NAMALWA (cell line): Measurements from ENCODE around the gene CYFIP2.

Source experiments
- DNase-seq: peaks from one replicate; pipeline ENCODE4 v3.0.0-alpha.2; 2015; ENCODE audit warnings: low spot score

Gene CYFIP2

DNA sequence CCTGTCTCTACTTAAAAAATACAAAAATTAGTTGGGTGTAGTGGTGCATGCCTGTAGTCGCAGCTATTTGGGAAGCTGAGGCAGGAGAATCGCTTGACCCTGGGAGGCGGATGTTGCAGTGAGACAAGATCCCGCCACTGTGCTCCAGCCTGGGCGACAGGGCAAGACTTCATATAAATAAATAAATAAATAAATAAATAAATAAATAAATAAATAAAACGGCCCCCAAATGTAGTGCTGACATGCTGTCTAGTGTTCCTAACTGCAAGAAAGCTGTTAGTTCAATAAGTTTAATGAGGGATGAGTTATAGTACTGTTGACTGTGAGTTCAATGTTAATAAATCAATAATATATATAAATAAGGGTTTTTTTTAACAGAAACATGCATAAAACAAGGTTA lies 7.5 kb upstream of the CYFIP2 start:
- no peak for DNase-seq

DNA sequence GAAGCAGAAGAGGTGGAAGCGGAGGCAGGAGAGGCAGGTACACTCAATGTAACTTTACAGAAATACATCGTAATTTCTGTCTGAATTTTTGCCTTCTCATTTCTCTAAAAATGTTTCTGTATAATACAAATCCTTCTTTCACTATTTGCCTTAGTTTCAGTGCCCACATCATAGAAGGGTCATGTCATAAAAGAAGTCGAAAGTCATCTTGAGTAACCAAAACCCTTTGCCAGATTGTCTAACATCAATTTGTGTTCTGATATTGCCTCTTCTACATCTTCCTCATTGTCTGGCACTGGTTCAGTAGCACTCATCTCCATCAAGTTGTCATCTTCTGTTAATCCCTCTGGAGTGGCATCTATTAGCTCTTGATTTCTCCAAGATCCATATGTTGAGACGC lies 6.2 kb upstream of the CYFIP2 start:
- no peak for DNase-seq

DNA sequence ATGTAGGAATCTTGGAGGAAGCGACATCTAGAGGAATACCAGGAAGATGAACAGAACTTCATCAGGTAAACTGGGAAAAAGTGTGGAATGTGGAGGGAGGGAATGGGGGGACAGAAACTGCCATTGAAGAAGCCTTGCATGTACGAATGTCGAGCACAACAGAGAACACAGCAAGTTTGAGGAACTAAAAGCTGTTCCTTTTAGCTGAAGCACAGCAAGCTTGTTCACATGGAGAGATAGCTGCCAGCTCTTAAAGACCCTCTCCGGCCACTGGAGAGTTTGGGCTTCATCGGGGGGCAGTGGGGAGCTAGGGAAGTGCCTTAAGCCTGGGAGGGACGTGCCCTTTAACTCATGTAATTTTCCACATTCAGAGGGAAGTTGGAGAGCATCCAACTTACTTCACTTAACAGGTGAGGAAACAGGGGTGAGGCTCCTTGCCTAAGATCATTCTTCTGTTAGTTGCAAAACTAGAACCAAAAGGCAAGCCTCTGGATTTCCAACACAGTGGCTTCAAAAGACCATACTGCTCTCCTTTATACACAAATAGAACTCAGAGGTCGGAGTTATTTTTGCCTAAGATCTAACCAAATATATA lies 2.3 kb upstream of the CYFIP2 start:
- DNase-seq = peak; percentile 51

DNA sequence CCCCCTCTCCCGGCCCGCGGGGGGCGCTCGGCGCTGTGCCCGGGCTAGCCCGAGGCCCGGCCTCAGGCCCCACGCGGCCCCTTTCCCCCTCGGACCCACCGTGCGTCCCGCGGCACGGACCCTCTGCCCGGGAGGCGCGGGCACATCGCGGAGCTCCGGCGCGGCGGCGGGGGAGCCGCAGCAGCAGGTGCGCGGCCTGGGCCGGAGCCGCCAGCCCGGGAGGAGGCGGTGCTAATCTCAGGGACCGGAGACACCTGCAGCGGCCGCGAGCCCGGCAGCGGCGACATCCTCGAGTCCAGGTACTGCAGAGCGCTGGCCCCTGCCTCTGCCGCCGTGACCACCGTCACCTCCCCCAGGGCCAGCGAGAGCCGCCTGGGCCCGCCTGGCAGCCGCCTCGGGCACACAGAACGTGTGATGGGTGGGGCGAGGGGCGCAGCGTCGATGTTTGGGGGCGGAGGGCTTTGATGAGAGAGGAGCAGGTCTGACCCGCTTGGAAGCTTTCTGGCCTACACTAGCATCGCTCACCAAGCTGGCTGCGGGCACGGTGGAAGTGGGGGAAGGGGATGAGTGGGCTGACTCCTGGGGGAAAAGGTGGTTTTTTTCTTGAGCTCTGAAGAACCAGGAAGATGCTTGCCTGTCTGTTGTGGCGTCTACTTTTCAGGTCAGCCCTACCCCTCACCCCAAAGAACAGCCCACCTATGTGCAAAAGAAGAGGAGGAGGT lies 524 bp downstream of the CYFIP2 start:
- peak; percentile 73 for DNase-seq

DNA sequence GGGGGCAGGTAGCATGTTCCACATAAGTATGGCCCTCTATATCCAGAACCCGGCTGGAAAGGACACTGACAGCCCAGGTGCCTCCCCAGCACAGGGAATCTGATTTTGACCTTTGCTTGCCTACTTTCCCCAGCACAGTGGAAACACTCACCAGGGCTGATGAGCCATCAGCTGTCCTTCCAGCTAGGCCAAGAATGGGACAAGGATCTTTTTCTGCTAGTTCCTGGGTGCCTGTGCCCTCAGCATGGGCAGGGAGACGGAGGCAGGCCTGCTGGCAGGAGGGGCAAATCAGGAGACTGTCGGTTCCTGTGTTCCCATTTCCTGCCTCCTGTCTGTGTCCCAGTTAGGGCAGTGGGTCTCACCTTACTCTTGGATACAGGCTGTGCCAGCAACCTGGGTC lies 1.1 kb downstream of the CYFIP2 start:
- peak; percentile 34 for DNase-seq

DNA sequence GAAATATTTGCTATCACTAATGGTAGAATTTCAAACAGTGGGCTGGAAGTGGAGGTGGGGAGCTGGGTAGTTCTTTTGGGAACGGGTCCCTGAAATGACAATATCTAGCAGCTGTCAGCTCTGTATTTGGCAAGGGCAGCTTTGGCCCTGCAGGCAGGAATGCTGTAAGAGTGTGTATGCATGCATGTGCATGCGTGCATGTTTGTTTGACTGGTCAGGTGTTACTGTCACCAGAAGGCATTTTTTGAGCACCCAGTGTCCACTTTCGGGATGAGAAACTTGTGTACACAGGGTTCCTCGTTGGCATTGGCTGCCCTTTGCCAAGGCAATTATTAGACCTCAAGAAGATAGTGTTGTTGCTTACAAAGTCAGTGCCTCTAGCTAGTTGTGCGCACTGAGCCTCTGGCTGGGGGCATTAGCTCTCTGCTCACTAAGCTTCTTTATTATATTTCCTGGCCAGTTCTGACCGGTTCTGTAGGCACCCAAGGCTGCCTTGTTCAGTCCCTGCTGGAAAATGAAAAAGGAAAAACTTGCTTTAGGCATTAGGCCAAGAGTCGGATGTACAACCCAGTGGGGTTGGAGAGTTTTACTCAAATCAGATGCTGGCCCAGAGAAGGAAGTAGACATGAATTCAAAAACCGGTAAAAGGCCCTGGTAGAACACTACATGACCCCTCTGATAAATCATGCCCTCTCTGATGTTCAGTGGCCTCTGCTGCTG lies 2.0 kb downstream of the CYFIP2 start:
- peak; percentile 60 for DNase-seq

DNA sequence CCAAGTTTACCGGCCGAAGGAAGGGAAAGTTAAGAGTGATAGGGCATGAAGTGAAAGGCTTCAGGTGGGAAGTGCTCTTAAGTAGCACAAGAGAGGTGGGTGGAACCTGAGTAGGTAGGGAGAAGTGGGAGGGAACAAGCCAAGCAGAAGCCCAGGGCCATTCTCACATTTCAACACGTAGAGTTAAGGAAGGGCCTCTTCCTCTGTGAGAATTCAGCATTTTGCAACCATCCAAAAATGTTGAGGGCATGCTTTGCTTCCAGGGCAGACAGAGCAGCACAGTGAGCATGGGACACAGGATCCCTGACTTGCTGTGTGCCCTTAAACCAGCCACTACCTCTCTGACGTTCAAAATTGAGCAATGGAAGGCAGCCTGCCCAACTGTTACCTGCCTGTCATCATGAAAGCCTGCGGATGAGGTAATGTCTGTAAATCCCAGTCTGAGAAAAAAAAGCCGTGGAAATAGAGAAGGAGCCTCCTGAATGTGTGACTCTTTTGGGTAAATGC lies 3.3 kb downstream of the CYFIP2 start:
- peak; percentile 34 for DNase-seq

DNA sequence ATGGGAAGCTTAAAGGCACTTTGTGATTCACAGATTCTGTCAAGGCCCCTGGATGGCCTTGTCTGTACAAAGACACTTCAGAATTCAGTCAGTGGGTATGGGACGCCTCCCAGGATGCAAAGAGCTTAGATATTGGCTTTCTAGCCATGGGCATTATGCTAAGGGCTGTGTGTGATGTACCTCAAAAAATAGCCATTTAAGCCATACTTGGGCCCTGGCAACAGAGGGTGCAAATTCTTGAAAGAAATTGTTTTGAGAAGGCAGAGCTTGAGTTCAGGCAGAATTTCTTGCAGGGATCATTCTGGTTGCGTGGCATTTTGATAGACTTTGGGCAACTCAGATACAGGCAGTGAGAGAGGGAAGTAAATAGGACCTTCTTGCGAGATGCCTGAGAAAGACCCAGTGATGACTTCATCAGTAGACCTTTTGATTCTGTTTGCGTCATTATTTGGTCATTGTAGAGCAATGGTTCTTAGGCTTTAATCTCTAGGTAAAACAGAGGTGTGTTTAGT lies 3.9 kb downstream of the CYFIP2 start:
- peak; percentile 44 for DNase-seq

DNA sequence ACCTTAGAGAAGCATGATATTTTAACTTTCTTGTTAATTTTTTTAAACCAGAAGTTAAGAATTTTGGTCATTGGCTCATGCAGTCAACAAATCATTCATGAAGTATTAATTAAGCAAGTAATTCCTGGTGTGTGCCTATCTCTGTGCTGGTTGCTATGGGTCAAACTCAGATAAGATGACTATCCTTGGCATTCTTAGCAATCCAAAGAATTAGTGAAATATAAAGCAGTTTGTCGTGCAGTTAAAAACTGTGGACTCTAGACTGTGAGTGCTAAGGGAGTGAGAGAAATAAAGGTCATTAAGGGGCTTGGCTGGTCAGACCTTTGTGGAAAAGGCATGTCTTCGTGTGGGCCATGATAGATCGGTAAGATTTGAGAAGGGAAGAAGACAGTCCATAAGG lies 4.8 kb downstream of the CYFIP2 start:
- DNase-seq = peak; percentile 43

DNA sequence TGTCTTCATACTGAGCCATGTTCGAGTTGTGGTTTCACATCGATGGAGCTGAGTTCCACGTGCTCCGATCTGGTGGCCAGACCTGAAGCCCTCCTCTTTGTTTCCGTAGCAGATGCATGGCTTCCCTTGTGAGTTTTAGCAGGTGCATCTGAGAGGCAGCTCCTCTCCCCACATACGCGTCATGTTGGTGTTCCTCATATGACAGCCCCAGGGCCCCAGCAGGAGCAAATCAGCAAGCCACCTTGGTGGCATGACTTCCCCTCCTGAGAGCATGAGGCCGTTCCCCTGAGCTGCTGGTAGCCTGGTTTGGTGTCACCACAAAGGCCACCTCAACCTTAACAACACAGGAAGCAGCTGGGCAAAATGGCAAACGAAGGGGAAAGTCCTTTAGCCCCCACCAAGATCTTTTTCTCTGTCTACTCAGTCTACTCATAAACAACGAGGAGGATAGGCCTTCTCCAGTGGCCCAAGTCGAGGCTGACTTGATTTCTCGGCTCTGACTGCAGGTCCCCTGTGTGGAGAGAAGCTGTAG lies 5.9 kb downstream of the CYFIP2 start:
- peak; percentile 100 for DNase-seq

DNA sequence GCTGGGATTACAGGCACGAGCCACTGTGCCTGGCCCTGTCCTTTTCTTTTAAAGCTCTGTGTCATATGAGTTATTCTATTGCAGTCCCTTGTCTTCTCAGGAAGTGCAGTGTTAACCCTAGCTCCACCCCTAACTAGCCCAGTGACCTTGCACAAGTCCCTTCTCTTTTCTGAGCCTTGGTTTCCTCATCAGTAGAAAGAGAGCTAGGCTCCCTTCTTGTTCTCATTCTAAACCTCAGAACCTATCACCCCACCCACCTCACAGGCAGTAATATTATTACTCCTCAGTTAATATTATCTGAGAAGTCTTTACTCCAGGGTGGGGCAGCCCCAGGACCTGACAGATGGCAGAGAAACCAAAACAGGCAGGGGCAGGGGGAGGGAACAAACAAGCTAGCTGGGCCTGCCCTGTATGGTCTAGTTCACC lies 7.2 kb downstream of the CYFIP2 start:
- peak; percentile 88 for DNase-seq

DNA sequence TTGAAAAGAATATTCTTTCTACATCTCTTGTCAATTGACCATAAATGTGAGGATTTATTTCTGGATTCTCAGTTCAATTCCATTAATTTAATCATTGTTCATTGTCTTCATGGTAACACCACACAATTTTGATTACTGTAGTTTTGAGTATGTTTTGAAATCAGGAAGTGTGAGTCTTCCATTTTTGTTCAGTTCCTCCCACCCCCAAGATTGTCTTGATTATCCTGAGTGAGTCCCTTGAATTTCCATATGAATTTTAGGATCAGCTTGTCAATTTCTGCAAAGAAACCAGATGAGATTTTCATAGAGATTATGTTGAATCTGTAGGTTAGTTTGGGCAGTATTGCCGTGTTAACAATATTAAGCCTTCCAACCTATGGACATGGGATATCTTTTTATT lies 9.5 kb downstream of the CYFIP2 start:
- DNase-seq = no peak

DNA sequence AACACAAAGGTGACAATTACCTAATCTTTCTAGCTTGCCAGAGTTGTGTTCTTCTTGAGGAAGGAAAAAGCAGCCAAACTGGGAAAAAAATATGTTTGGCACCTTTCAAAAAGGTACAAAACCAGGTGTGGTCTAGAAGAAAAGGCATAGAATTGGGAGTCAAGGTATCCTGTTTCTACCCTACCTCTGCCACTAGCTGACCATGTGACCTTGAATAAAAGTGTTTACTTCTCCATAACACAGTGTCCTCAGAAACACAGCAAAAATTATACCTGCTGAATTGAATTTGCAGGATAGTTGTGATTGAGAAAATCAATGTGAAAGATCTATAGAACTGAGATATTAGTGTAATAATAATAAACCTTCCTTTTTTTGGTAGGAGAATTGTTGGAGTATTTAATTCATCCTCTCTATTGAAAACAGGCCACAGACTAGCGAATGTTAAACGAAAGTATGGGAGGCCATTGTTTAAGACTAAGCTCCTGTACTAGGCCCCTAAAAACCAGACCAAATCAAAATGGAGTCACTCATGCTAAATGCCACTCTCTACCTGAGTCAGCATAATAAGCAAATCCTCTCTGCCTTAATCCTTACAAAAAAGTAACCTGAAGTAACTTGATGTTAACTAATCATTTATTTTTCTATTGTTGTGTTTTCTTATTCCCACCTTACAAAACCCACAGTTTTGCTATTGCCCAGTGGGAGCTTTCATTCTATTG lies 12.6 kb downstream of the CYFIP2 start:
- no peak for DNase-seq

DNA sequence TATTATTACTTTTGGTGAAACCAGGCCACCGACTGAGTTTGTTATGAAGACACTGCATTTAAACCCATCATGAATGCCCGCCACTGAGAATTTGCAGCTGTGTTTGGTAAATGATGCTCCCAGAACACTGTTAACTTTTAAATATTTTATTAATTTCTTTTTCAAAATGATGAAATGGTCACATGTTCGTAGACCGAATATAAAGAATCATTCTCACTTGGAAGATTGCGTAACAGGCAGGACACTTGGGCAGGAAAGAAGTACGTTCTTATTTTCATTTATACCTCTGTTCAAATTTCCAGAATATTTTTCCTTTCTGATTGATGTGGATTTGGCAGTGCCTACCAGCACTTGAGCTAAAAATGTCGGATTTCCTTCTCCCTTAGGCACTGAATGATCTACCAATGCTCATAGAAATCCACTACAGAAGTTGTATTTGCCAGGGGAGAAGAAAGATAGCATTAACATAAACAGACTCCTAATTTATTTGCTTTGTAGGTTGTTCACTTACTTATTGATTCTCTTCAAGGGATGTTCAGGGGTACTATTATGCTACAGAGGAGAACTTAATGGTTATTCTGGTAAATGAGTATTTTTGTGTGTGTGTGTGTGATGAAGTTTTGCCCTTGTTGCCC lies 13.8 kb downstream of the CYFIP2 start:
- no peak for DNase-seq

DNA sequence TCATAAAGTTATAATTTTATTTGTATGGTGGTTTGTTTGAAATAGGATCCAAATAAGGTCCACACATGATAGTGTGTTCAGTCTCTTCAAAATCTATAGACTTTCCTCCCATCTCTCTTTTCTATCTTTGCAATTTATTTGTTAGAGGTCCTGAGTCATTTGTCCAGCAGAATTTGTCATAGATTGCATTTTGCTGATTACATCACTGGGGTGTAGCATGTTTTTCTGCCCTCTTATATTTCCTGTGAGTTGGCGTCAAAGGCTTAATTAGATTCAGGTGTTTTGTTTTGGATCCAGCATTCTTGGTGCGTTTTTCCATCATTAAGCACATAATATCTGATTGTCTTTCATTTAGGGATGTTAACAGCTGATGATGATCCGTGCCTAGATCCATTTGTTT lies 15.0 kb downstream of the CYFIP2 start:
- DNase-seq = no peak

DNA sequence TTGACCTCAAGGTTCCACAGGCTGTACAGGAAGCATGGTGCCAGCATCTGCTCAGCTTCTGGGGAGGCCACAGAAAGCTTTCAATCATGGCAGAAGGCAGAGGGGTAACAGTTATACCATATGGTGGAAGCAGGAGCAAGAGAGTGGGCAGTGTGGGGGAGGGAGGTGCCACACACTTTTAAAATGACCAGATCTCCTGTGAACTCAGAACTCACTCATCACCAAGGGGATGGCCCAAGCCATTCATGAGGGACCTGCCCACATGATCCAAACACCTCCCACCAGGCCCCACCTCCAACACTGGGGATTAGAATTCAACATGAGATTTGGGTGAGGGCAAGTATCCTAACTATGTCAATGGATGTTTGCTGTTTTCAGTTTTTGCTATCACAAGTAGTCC lies 16.2 kb downstream of the CYFIP2 start:
- DNase-seq = no peak

DNA sequence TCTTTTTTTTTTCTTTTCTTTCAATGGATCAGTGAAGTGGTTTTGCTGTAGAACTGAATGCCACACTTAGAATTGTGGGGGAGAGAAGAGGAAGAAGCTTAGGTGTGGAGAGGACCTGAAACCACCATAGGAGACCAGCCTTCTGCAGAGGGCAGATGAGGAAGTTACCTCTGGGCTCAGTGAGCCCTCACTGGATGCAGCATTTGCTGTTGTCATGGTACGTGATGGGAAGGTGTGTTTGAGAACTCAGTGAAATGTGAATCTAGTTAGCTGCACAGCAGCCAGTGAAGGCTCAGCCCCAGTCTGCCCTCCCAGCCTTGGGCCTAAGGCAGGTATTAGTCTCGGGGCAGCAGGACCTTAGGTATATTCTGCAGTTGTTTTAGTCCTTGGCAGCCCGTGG lies 17.5 kb downstream of the CYFIP2 start:
- peak; percentile 77 for DNase-seq

DNA sequence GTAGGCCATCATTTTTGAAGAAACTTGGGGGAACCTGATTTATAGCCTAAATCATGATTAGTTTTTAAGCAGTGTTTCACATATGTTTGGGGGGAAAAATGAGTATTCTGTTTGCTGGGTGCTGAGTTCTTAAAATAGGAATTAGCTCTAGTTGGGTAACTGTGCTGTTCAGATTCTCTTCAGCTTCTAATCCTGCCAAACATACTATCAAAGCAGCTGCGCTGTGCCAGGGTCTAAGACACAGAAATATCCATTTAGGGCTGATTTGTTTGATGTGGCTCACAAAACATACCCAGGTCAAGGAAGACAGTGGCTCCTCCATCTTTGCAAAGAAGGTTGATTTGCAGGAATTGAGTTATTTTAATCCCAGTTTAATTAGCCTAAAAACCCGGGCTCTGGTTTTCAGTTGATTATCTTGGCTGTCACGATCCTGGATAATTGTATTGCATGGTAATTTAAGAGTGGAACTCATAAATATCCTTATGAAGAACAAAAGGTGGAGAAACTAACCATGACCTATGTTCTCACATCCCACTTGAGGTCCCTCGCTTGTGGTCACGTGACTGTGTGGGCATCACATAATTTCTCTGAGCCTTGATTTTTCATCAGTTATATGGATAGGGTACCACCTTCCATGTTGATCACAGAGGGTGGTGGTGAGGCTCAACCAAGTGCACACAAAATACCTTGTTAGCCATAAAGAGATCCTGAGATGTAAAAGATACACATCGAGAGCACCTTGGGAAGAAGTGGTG lies 18.7 kb downstream of the CYFIP2 start:
- DNase-seq = no peak

DNA sequence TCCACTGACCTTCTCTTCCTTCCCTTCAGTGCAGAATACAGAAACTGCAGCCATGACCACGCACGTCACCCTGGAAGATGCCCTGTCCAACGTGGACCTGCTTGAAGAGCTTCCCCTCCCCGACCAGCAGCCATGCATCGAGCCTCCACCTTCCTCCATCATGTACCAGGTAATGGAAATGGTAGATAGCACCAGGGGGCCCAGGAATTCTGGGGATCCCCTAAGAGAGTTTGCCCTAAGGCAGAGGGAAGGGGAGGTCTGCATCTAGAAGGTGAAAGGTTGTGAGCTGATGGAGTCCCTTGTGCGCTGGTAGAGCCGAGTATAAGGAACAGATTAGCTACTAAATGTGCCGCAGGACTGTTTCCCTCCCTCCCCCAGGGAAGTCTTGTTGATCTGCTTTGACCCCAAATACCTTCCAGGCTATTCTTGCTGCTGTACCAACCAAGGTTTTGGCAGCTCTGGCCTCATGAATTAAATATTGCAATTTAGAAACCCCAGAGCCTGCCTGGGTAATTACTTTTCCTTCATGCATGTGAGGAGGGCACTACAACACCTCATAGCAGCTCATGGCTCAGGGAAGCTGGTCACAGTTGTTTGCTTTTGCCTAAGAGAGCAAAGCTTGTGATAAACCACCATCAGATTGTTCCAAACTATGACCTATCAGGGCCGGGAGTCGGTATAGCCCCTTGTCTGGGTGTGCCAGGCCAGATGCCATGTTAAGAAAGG lies 19.6 kb downstream of the CYFIP2 start:
- no peak for DNase-seq

DNA sequence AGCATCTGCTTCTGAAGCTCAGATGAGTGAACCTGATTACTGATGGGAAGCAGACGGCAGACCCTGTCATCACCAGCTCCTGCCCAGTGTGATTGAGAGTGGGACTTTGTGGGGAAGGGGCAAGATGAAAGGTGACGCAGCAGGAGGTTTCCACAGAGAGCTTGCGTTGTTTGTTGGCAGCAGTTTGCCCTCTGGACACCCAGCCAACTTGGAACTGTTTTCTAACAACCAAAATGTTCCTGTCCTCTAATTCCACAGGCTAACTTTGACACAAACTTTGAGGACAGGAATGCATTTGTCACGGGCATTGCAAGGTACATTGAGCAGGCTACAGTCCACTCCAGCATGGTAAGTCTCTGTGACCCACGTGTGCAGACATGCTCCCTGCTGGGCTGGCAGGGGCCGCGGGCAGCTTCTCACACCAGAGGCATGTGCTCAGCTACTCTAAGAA lies 20.9 kb downstream of the CYFIP2 start:
- DNase-seq = no peak
